Gastroesophageal sphincter (tissue), 4 donors: Measurements from ENCODE around the gene SPATA45. TPM values are rescaled to one million over a fixed set of nuclear protein-coding genes. Genes with fewer than 3 reads are reported as not detected.

Experiments
- ATAC-seq: fragments of 150-250 bp; one replicate; pipeline ENCODE4 v1.9.1; 2016; ENCODE audit warnings: mild to moderate bottlenecking, moderate library complexity
- H3K27ac ChIP-seq, 4 donors: fragments of 200-600 bp; sonication (generic) in 3 of 4; 1 replicate in 3 of 4; 2 replicates in 1 of 4; pipeline ENCODE4 v1.5.1; 2016 to 2019
- H3K27me3 ChIP-seq: fragments of 200-600 bp; sonication (generic); one replicate; pipeline ENCODE4 v1.5.1; 2019
- H3K36me3 ChIP-seq, 2 donors: fragments of 200-600 bp; sonication (generic); one replicate each; pipeline ENCODE4 v1.5.1; 2019; ENCODE audit warnings: control low read depth in 1 of 2
- H3K4me1 ChIP-seq, 3 donors: fragments of 200-600 bp; sonication (generic); 1 replicate in 2 of 3; 2 replicates in 1 of 3; pipeline ENCODE4 v1.5.1; 2016 to 2019; ENCODE audit warnings: control low read depth in 2 of 3
- H3K4me3 ChIP-seq, 2 donors: fragments of 200-600 bp; sonication (generic); one replicate each; pipeline ENCODE4 v1.5.1; 2019; ENCODE audit warnings: mild to moderate bottlenecking in 1 of 2, moderate library complexity in 1 of 2
- H3K9me3 ChIP-seq, 3 donors: fragments of 200-600 bp; sonication (generic); one replicate each; pipeline ENCODE4 v1.5.1; 2017 to 2019; ENCODE audit warnings: control low read depth in 2 of 3
- CTCF ChIP-seq, 4 experiments: fragments of 200-600 bp in 2 of 4; fragments of 450-650 bp in 2 of 4; sonication (generic) in 1 of 4; IDR thresholded peaks; one replicate each; pipeline ENCODE4 v1.5.1; 2017 to 2019; ENCODE audit warnings: antibody characterized with exemption in 4 of 4, mild to moderate bottlenecking in 2 of 4, moderate library complexity in 2 of 4
- EP300 ChIP-seq: sonication (generic); formaldehyde crosslinking; IDR thresholded peaks from one replicate; pipeline ENCODE4 v1.6.1; 2017; ENCODE audit warnings: antibody characterized with exemption, mild to moderate bottlenecking
- POLR2A ChIP-seq, 2 donors: fragments of 450-650 bp; IDR thresholded peaks; one replicate each; pipeline ENCODE4 v1.6.1; 2017; ENCODE audit warnings: antibody characterized with exemption in 2 of 2, mild to moderate bottlenecking in 2 of 2, moderate library complexity in 1 of 2
- POLR2AphosphoS5 ChIP-seq: sonication (generic); formaldehyde crosslinking; IDR thresholded peaks from one replicate; pipeline ENCODE4 v1.6.1; 2017; ENCODE audit warnings: antibody characterized with exemption
- WGBS, 2 donors: methylation state at CpG; one replicate each; pipeline ENCODE4 v1.1.5; 2018; ENCODE audit warnings: low coverage in 1 of 2; 5-methylcytosine and 5-hydroxymethylcytosine counted together
- total RNA-seq, 4 donors: library from RNA; depleted of rRNA; stranded (reverse); fragments of >200 nt; gene quantifications; one replicate each; pipeline ENCODE4 v1.1.0, GENCODE V29; 2016

The SPATA45 gene
- total RNA-seq, 4 donors from 2014 or later, result not detected

- 95 to 96% methylated on average over 6 of the region's 6 CpGs for WGBS, 2 donors
Observed at GRCh38 chr1:212825798-212826452, 21.5 kb downstream of the SPATA45 start.

GRCh38 chr1:212824201-212824600 lies 23.2 kb downstream of the SPATA45 start:
- Histone ChIP-seq H3K27me3 (no peaks in the 10 kb centered on the region), H3K4me1 (no peaks in the 10 kb centered on the region), H3K36me3 (no peaks in the 10 kb centered on the region), H3K4me3 (no peak overlapping the region), H3K27ac (no peak overlapping the region), H3K9me3 (peaks cover 0 to 17% (median 0%) of the 10 kb centered on the region in 3 donors)
- 95 to 100% methylated on average over 4 to 11 of the region's 16 CpGs for WGBS, 2 donors
- no peak for ATAC-seq
- TF ChIP-seq EP300, result no peak
- TF ChIP-seq POLR2AphosphoS5, result no peak
- TF ChIP-seq POLR2A (IDR thresholded peaks at IDR 0.05), result no peak
- no peak for TF ChIP-seq CTCF (IDR thresholded peaks at IDR 0.05)

More at GRCh38 chr1:212825798-212826452, 21.5 kb downstream of the SPATA45 start:
- no peak for ATAC-seq
- Histone ChIP-seq H3K4me1 (no peaks in the 10 kb centered on the region), H3K36me3 (no peaks in the 10 kb centered on the region), H3K27me3 (no peaks in the 10 kb centered on the region), H3K27ac (no peak overlapping the region), H3K9me3 (peaks cover 0 to 17% (median 0%) of the 10 kb centered on the region in 3 donors), H3K4me3 (no peak overlapping the region)
- TF ChIP-seq CTCF (IDR thresholded peaks at IDR 0.05) (no peak), POLR2A (IDR thresholded peaks at IDR 0.05) (no peak), EP300 (no peak), POLR2AphosphoS5 (no peak)

GRCh38 chr1:212822956-212823355 lies 24.5 kb downstream of the SPATA45 start:
- peaks cover 0 to 17% (median 0%) of the 10 kb centered on the region in 3 donors for H3K9me3 ChIP-seq
- no peaks in the 10 kb centered on the region for H3K4me1 ChIP-seq
- no peaks in the 10 kb centered on the region for H3K36me3 ChIP-seq
- no peak for ATAC-seq
- WGBS, 2 donors, result 100% methylated on average over 1 of the region's 3 CpGs; no CpG with 5 or more reads in 1 of the 2 donors
- H3K27ac ChIP-seq, result no peak overlapping the region
- TF ChIP-seq EP300 (no peak), POLR2A (IDR thresholded peaks at IDR 0.05) (no peak), POLR2AphosphoS5 (no peak), CTCF (IDR thresholded peaks at IDR 0.05) (no peak)
- H3K27me3 ChIP-seq, result no peaks in the 10 kb centered on the region
- H3K4me3 ChIP-seq, result no peak overlapping the region

GRCh38 chr1:212820969-212821368 lies 26.5 kb downstream of the SPATA45 start:
- Histone ChIP-seq H3K27me3 (no peaks in the 10 kb centered on the region), H3K36me3 (no peaks in the 10 kb centered on the region), H3K9me3 (peaks cover 0 to 12% (median 0%) of the 10 kb centered on the region in 3 donors), H3K27ac (no peak overlapping the region), H3K4me3 (no peak overlapping the region), H3K4me1 (no peaks in the 10 kb centered on the region)
- ATAC-seq, result no peak
- 85 to 100% methylated on average over 2 of the region's 2 CpGs for WGBS, 2 donors
- TF ChIP-seq POLR2A (IDR thresholded peaks at IDR 0.05) (no peak), POLR2AphosphoS5 (no peak), CTCF (IDR thresholded peaks at IDR 0.05) (no peak), EP300 (no peak)

GRCh38 chr1:212819726-212820125 lies 27.7 kb downstream of the SPATA45 start:
- TF ChIP-seq POLR2AphosphoS5 (no peak), POLR2A (IDR thresholded peaks at IDR 0.05) (no peak), EP300 (no peak), CTCF (IDR thresholded peaks at IDR 0.05) (no peak)
- no peaks in the 10 kb centered on the region for H3K9me3 ChIP-seq
- 37 to 44% methylated on average over 3 to 5 of the region's 5 CpGs for WGBS, 2 donors
- H3K27me3 ChIP-seq, result no peaks in the 10 kb centered on the region
- no peak overlapping the region for H3K27ac ChIP-seq
- H3K4me1 ChIP-seq, result no peaks in the 10 kb centered on the region
- no peak overlapping the region for H3K4me3 ChIP-seq
- H3K36me3 ChIP-seq, result peaks cover 0 to under 1% of the 10 kb centered on the region in 2 donors
- ATAC-seq, result no peak
